ENCODE measurements around the gene COL8A1.

Gene COL8A1

GRCh38 chr3:99714146-99714545, 75.8 kb downstream of the COL8A1 start:
- no peaks in the 10 kb centered on the region for H4K20me1 ChIP-seq (ENCODE audit: low read depth, low read length)
- no peaks in the 10 kb centered on the region for H3K9me3 ChIP-seq (ENCODE audit: insufficient read depth, low read length)
- no peak overlapping the region for H3K9ac ChIP-seq (ENCODE audit: low read length)
- H3F3A ChIP-seq (ENCODE audit: insufficient read depth), result no peaks in the 10 kb centered on the region
- no peaks in the 10 kb centered on the region for H3K27me3 ChIP-seq (ENCODE audit: low read length)
- H3K4me2 ChIP-seq (ENCODE audit: low read depth, low read length, poor library complexity, severe bottlenecking), result no peak overlapping the region
- no peak overlapping the region for H3K4me3 ChIP-seq (ENCODE audit: insufficient read depth, low read length, poor library complexity, severe bottlenecking)
- H2AFZ ChIP-seq (ENCODE audit: low read depth, low read length, severe bottlenecking), result no peak overlapping the region
- H3K79me2 ChIP-seq (ENCODE audit: insufficient read depth, low read length), result no peaks in the 10 kb centered on the region
- H3K27ac ChIP-seq (ENCODE audit: low read depth, low read length), result no peak overlapping the region
- no peaks in the 10 kb centered on the region for H3K9me2 ChIP-seq (replicated peaks; ENCODE audit: insufficient read depth, low read length)
- no peak for TF ChIP-seq EZH2phosphoT487 (conservative IDR thresholded peaks at IDR 0.05; ENCODE audit: low read length)
- H3K36me3 ChIP-seq (ENCODE audit: low read length), result no peaks in the 10 kb centered on the region

GRCh38 chr3:99714575-99714974, 76.2 kb downstream of the COL8A1 start:
- Histone ChIP-seq H3K27ac (ENCODE audit: low read depth, low read length) (no peak overlapping the region), H3K9me2 (replicated peaks; ENCODE audit: insufficient read depth, low read length) (no peaks in the 10 kb centered on the region), H4K20me1 (ENCODE audit: low read depth, low read length) (no peaks in the 10 kb centered on the region), H3K9ac (ENCODE audit: low read length) (no peak overlapping the region), H3K4me3 (ENCODE audit: insufficient read depth, low read length, poor library complexity, severe bottlenecking) (no peak overlapping the region), H3K9me3 (ENCODE audit: insufficient read depth, low read length) (no peaks in the 10 kb centered on the region), H3K36me3 (ENCODE audit: low read length) (no peaks in the 10 kb centered on the region), H2AFZ (ENCODE audit: low read depth, low read length, severe bottlenecking) (no peak overlapping the region), H3K27me3 (ENCODE audit: low read length) (no peaks in the 10 kb centered on the region), H3K4me2 (ENCODE audit: low read depth, low read length, poor library complexity, severe bottlenecking) (no peak overlapping the region), H3F3A (ENCODE audit: insufficient read depth) (no peaks in the 10 kb centered on the region), H3K79me2 (ENCODE audit: insufficient read depth, low read length) (no peaks in the 10 kb centered on the region)
- TF ChIP-seq CTCF (IDR thresholded peaks at IDR 0.05; ENCODE audit: insufficient read depth, low read length, poor library complexity, severe bottlenecking) (no peak), EZH2phosphoT487 (conservative IDR thresholded peaks at IDR 0.05; ENCODE audit: low read length) (no peak)

- H4K20me1 ChIP-seq (ENCODE audit: low read depth, low read length), result no peaks in the 10 kb centered on the region
- H3K4me3 ChIP-seq (ENCODE audit: insufficient read depth, low read length, poor library complexity, severe bottlenecking), result no peak overlapping the region
- H3K36me3 ChIP-seq (ENCODE audit: low read length), result no peaks in the 10 kb centered on the region
- no peak overlapping the region for H3K4me2 ChIP-seq (ENCODE audit: low read depth, low read length, poor library complexity, severe bottlenecking)
- H3K9me2 ChIP-seq (replicated peaks; ENCODE audit: insufficient read depth, low read length), result no peaks in the 10 kb centered on the region
- no peaks in the 10 kb centered on the region for H3F3A ChIP-seq (ENCODE audit: insufficient read depth)
- no peak overlapping the region for H3K27ac ChIP-seq (ENCODE audit: low read depth, low read length)
- H2AFZ ChIP-seq (ENCODE audit: low read depth, low read length, severe bottlenecking), result no peak overlapping the region
- H3K9ac ChIP-seq (ENCODE audit: low read length), result no peak overlapping the region
- H3K79me2 ChIP-seq (ENCODE audit: insufficient read depth, low read length), result no peaks in the 10 kb centered on the region
- TF ChIP-seq CTCF (IDR thresholded peaks at IDR 0.05; ENCODE audit: insufficient read depth, low read length, poor library complexity, severe bottlenecking) (no peak), EZH2phosphoT487 (conservative IDR thresholded peaks at IDR 0.05; ENCODE audit: low read length) (no peak)
- no peaks in the 10 kb centered on the region for H3K9me3 ChIP-seq (ENCODE audit: insufficient read depth, low read length)
- no peaks in the 10 kb centered on the region for H3K27me3 ChIP-seq (ENCODE audit: low read length)
Measured at GRCh38 chr3:99716463-99716995, 78.1 kb downstream of the COL8A1 start.

- TF ChIP-seq CTCF (IDR thresholded peaks at IDR 0.05; ENCODE audit: insufficient read depth, low read length, poor library complexity, severe bottlenecking) (no peak), EZH2phosphoT487 (conservative IDR thresholded peaks at IDR 0.05; ENCODE audit: low read length) (no peak)
- Histone ChIP-seq H3K36me3 (ENCODE audit: low read length) (no peaks in the 10 kb centered on the region), H3K27me3 (ENCODE audit: low read length) (no peaks in the 10 kb centered on the region), H3K9ac (ENCODE audit: low read length) (no peak overlapping the region), H3K4me2 (ENCODE audit: low read depth, low read length, poor library complexity, severe bottlenecking) (no peak overlapping the region), H3F3A (ENCODE audit: insufficient read depth) (no peaks in the 10 kb centered on the region), H3K9me3 (ENCODE audit: insufficient read depth, low read length) (no peaks in the 10 kb centered on the region), H3K4me3 (ENCODE audit: insufficient read depth, low read length, poor library complexity, severe bottlenecking) (no peak overlapping the region), H3K79me2 (ENCODE audit: insufficient read depth, low read length) (no peaks in the 10 kb centered on the region), H3K9me2 (replicated peaks; ENCODE audit: insufficient read depth, low read length) (no peaks in the 10 kb centered on the region), H4K20me1 (ENCODE audit: low read depth, low read length) (no peaks in the 10 kb centered on the region), H3K27ac (ENCODE audit: low read depth, low read length) (no peak overlapping the region), H2AFZ (ENCODE audit: low read depth, low read length, severe bottlenecking) (no peak overlapping the region)
Measured at GRCh38 chr3:99720985-99721632, 82.7 kb downstream of the COL8A1 start.

Measured in SU-DHL-6 (cell line).